Gastrocnemius medialis (tissue), 4 donors: ENCODE data around the gene BSN. TPM values are rescaled to one million over a fixed set of nuclear protein-coding genes. Genes with fewer than 3 reads are reported as not detected.

Source experiments
- ATAC-seq, 2 donors: fragments of 150-250 bp; one replicate each; pipeline ENCODE4 v1.9.1; 2016
- DNase-seq, 2 donors: peaks; one replicate each; pipeline ENCODE4 v3.0.0-alpha.2; 2019
- H3K27ac ChIP-seq, 4 donors: fragments of 200-600 bp; sonication (generic); 1 replicate in 1 of 4; 2 replicates in 3 of 4; pipeline ENCODE4 v1.5.1; 2016 to 2018; ENCODE audit warnings: mild to moderate bottlenecking in 2 of 4, moderate library complexity in 1 of 4
- H3K27me3 ChIP-seq, 3 donors: fragments of 200-600 bp; sonication (generic) in 2 of 3; 1 replicate in 1 of 3; 2 replicates in 2 of 3; pipeline versions ENCODE4 v1.5.1 to v1.6.0; 2016 to 2019; ENCODE audit warnings: mild to moderate bottlenecking in 1 of 3, moderate library complexity in 1 of 3
- H3K36me3 ChIP-seq, 2 donors: fragments of 200-600 bp; sonication (generic) in 1 of 2; one replicate each; pipeline ENCODE4 v1.5.1; 2017 to 2018
- H3K4me1 ChIP-seq, 2 donors: fragments of 200-600 bp; sonication (generic) in 1 of 2; one replicate each; pipeline ENCODE4 v1.5.1; 2016 to 2017; ENCODE audit warnings: mild to moderate bottlenecking in 2 of 2
- H3K4me3 ChIP-seq, 4 donors: fragments of 200-600 bp; sonication (generic) in 3 of 4; 1 replicate in 1 of 4; 2 replicates in 3 of 4; pipeline ENCODE4 v1.5.1; 2016 to 2019; ENCODE audit warnings: mild to moderate bottlenecking in 2 of 4
- H3K9me3 ChIP-seq, 3 donors: fragments of 200-600 bp; sonication (generic) in 2 of 3; 1 replicate in 1 of 3; 2 replicates in 2 of 3; pipeline ENCODE4 v1.5.1; 2016 to 2019
- CTCF ChIP-seq, 5 experiments: fragments of 450-650 bp in 3 of 5; fragments of 200-600 bp in 2 of 5; sonication (generic) in 2 of 5; IDR thresholded peaks in 4 of 5; conservative IDR thresholded peaks in 1 of 5; 1 replicate in 4 of 5; 2 replicates in 1 of 5; pipeline ENCODE4 v1.5.1; 2016 to 2019; ENCODE audit warnings: antibody characterized with exemption in 5 of 5, mild to moderate bottlenecking in 3 of 5, moderate library complexity in 3 of 5
- POLR2A ChIP-seq, 2 donors: fragments of 450-650 bp; IDR thresholded peaks; one replicate each; pipeline ENCODE4 v1.6.1; 2017; ENCODE audit warnings: antibody characterized with exemption in 2 of 2, mild to moderate bottlenecking in 2 of 2, moderate library complexity in 2 of 2
- in situ Hi-C, 4 donors: fragments of 200-750 bp; cut with MboI; loops; one replicate each; pipeline versions ENCODE4 v1.15.0 to v1.8.0; 2017; ENCODE audit warnings: low sequenced_read_pairs in 4 of 4
- intact Hi-C: fragments of 100-400 bp; cut with DNase I; formaldehyde crosslinking; loops from one replicate; pipeline ENCODE4 v1.15.1; 2023; ENCODE audit warnings: low total_unique reads
- total RNA-seq, 4 donors: library from RNA; depleted of rRNA; stranded (reverse); fragments of >200 nt; gene quantifications; one replicate each; pipeline versions ENCODE4 v1.1.0 to v1.2.3, GENCODE V29; 2016

Gene BSN
- total RNA-seq, 4 donors from 2014 or later, result 0.10 to 0.24 (median 0.21) TPM

GRCh38 chr3:49674497-49674983 lies 120.3 kb downstream of the BSN start:
- in situ Hi-C loops (loop anchor here (5.0 to 10.0 kb wide), 2 partner anchors 137 to 140 kb away; no protein-coding TSS in a partner anchor), intact Hi-C loops (loop anchor here (2.0 to 5.0 kb wide), 4 partner anchors 14 to 652 kb away; partner anchors contain the start of genes DAG1, MST1, NDUFAF3 and QRICH1)
- peak overlapping the region; percentile 91 to 96 (median 94) for H3K27ac ChIP-seq
- TF ChIP-seq CTCF (IDR thresholded peaks at IDR 0.05 in 4 of 5, conservative IDR thresholded peaks at IDR 0.05 in 1 of 5) (peak in 1 of 5 experiments; percentile 19), POLR2A (IDR thresholded peaks at IDR 0.05) (no peak)
- DNase-seq (no peak), ATAC-seq (peak; percentile 6 to 26)
- H3K4me3 ChIP-seq, result peak overlapping the region; percentile 80 to 98 (median 92)
- no peaks in the 10 kb centered on the region for H3K9me3 ChIP-seq
- H3K4me1 ChIP-seq, result peaks cover 16 to 17% of the 10 kb centered on the region in 2 donors
- H3K36me3 ChIP-seq, result peaks cover 0 to 41% of the 10 kb centered on the region in 2 donors
- H3K27me3 ChIP-seq, result no peaks in the 10 kb centered on the region

GRCh38 chr3:49675912-49676311 lies 121.6 kb downstream of the BSN start:
- Histone ChIP-seq H3K27me3 (no peaks in the 10 kb centered on the region), H3K27ac (no peak overlapping the region), H3K4me3 (no peak overlapping the region), H3K4me1 (peaks cover 16 to 17% of the 10 kb centered on the region in 2 donors), H3K36me3 (peaks cover 0 to 54% of the 10 kb centered on the region in 2 donors), H3K9me3 (no peaks in the 10 kb centered on the region)
- TF ChIP-seq POLR2A (IDR thresholded peaks at IDR 0.05), result no peak
- no peak for TF ChIP-seq CTCF (IDR thresholded peaks at IDR 0.05 in 4 of 5, conservative IDR thresholded peaks at IDR 0.05 in 1 of 5)
- in situ Hi-C loops, result loop anchor here in 3 of 4 donors (10.0 kb wide), 1 partner anchor 141 kb away; no protein-coding TSS in a partner anchor
- DNase-seq (no peak), ATAC-seq (no peak)
- intact Hi-C loops, result loop anchor here (2.0 kb wide), 1 partner anchor 13 kb away; the partner anchor contains the start of genes MST1 and RNF123

- H3K9me3 ChIP-seq, result no peaks in the 10 kb centered on the region
- intact Hi-C loops, result no loop called here
- TF ChIP-seq POLR2A (IDR thresholded peaks at IDR 0.05), result no peak
- no peak for TF ChIP-seq CTCF (IDR thresholded peaks at IDR 0.05 in 4 of 5, conservative IDR thresholded peaks at IDR 0.05 in 1 of 5)
- no peak for DNase-seq
- peaks cover 0 to 82% of the 10 kb centered on the region in 2 donors for H3K36me3 ChIP-seq
- ATAC-seq, result no peak
- in situ Hi-C loops, result no loop called here
- H3K27me3 ChIP-seq, result no peaks in the 10 kb centered on the region
- H3K4me1 ChIP-seq, result peaks cover 0 to under 1% of the 10 kb centered on the region in 2 donors
- H3K27ac ChIP-seq, result no peak overlapping the region
- no peak overlapping the region for H3K4me3 ChIP-seq
These were observed 126.4 kb downstream of the BSN start for GRCh38 chr3:49680493-49681231.

GRCh38 chr3:49681232-49681522 lies 126.9 kb downstream of the BSN start:
- Histone ChIP-seq H3K4me1 (peaks cover 0 to 2% of the 10 kb centered on the region in 2 donors), H3K36me3 (peaks cover 0 to 77% of the 10 kb centered on the region in 2 donors), H3K4me3 (no peak overlapping the region), H3K27ac (no peak overlapping the region), H3K27me3 (peaks cover 0 to under 1% (median 0%) of the 10 kb centered on the region in 3 donors), H3K9me3 (no peaks in the 10 kb centered on the region)
- intact Hi-C loops, result no loop called here
- no peak for ATAC-seq
- TF ChIP-seq POLR2A (IDR thresholded peaks at IDR 0.05) (no peak), CTCF (IDR thresholded peaks at IDR 0.05 in 4 of 5, conservative IDR thresholded peaks at IDR 0.05 in 1 of 5) (no peak)
- in situ Hi-C loops, result no loop called here
- no peak for DNase-seq
